Testis (tissue), 2 donors: Measurements from ENCODE around the gene HYAL1.

Experiments used
- CTCF ChIP-seq, 3 experiments: fragments of 450-650 bp in 2 of 3; fragments of 200-600 bp in 1 of 3; sonication (generic) in 1 of 3; IDR thresholded peaks; one replicate each; pipeline ENCODE4 v1.5.1; 2016 to 2019; ENCODE audit warnings: antibody characterized with exemption in 3 of 3, mild to moderate bottlenecking in 2 of 3, moderate library complexity in 1 of 3
- POLR2A ChIP-seq: fragments of 450-650 bp; IDR thresholded peaks from one replicate; pipeline ENCODE4 v1.6.1; 2017; ENCODE audit warnings: antibody characterized with exemption, mild to moderate bottlenecking, moderate library complexity

GRCh38 chr3:50250514-50250913 is 52.9 kb downstream of the HYAL1 start:
- no peak for TF ChIP-seq CTCF (IDR thresholded peaks at IDR 0.05)
- TF ChIP-seq POLR2A = no peak
